ENCODE results near the gene ADAMTS18.

Gene ADAMTS18

GRCh38 chr16:77359065-77359502 lies 75.8 kb downstream of the ADAMTS18 start:
- TF ChIP-seq, protein P1, sequence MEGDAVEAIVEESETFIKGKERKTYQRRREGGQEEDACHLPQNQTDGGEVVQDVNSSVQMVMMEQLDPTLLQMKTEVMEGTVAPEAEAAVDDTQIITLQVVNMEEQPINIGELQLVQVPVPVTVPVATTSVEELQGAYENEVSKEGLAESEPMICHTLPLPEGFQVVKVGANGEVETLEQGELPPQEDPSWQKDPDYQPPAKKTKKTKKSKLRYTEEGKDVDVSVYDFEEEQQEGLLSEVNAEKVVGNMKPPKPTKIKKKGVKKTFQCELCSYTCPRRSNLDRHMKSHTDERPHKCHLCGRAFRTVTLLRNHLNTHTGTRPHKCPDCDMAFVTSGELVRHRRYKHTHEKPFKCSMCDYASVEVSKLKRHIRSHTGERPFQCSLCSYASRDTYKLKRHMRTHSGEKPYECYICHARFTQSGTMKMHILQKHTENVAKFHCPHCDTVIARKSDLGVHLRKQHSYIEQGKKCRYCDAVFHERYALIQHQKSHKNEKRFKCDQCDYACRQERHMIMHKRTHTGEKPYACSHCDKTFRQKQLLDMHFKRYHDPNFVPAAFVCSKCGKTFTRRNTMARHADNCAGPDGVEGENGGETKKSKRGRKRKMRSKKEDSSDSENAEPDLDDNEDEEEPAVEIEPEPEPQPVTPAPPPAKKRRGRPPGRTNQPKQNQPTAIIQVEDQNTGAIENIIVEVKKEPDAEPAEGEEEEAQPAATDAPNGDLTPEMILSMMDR (IDR thresholded peaks at IDR 0.05; ENCODE audit: low read depth, low read length): no peak
- no peak for TF ChIP-seq EZH2phosphoT487 (IDR thresholded peaks at IDR 0.05; ENCODE audit: low read depth)
- Histone ChIP-seq H3K27ac (ENCODE audit: low read length) (no peak overlapping the region), H3K9ac (ENCODE audit: low read length) (no peak overlapping the region), H3K27me3 (ENCODE audit: low read depth, low read length) (peaks cover 26% of the 10 kb centered on the region; the same call in 1 of the 2 replicates), H3K4me1 (ENCODE audit: low read length) (no peaks in the 10 kb centered on the region), H2AFZ (ENCODE audit: low read depth, low read length) (no peak overlapping the region), H3K79me2 (ENCODE audit: low read length) (no peaks in the 10 kb centered on the region), H3K36me3 (replicated peaks; ENCODE audit: low read depth, low read length) (no peaks in the 10 kb centered on the region), H3K9me3 (ENCODE audit: insufficient read depth, low read length) (no peaks in the 10 kb centered on the region), H3K4me3 (ENCODE audit: low read length) (no peak overlapping the region), H3K4me2 (ENCODE audit: low read length) (no peak overlapping the region), H4K20me1 (ENCODE audit: insufficient read depth, low read length) (no peaks in the 10 kb centered on the region)

- Histone ChIP-seq H3K4me2 (ENCODE audit: low read length) (no peak overlapping the region), H3K4me3 (ENCODE audit: low read length) (no peak overlapping the region), H3K4me1 (ENCODE audit: low read length) (no peaks in the 10 kb centered on the region), H3K36me3 (replicated peaks; ENCODE audit: low read depth, low read length) (no peaks in the 10 kb centered on the region), H4K20me1 (ENCODE audit: insufficient read depth, low read length) (no peaks in the 10 kb centered on the region), H3K27ac (ENCODE audit: low read length) (no peak overlapping the region), H3K9ac (ENCODE audit: low read length) (no peak overlapping the region), H3K9me3 (ENCODE audit: insufficient read depth, low read length) (no peaks in the 10 kb centered on the region), H3K79me2 (ENCODE audit: low read length) (no peaks in the 10 kb centered on the region), H2AFZ (ENCODE audit: low read depth, low read length) (no peak overlapping the region), H3K27me3 (ENCODE audit: low read depth, low read length) (peaks cover 40% of the 10 kb centered on the region)
- TF ChIP-seq EZH2phosphoT487 (IDR thresholded peaks at IDR 0.05; ENCODE audit: low read depth): no peak
- TF ChIP-seq, protein P1 (IDR thresholded peaks at IDR 0.05; ENCODE audit: low read depth, low read length): no peak
These were observed 81.1 kb downstream of the ADAMTS18 start for GRCh38 chr16:77353587-77354263.

- Histone ChIP-seq H2AFZ (ENCODE audit: low read depth, low read length) (no peak overlapping the region), H3K4me3 (ENCODE audit: low read length) (no peak overlapping the region), H4K20me1 (ENCODE audit: insufficient read depth, low read length) (no peaks in the 10 kb centered on the region), H3K27me3 (ENCODE audit: low read depth, low read length) (peaks cover 26% of the 10 kb centered on the region), H3K27ac (ENCODE audit: low read length) (no peak overlapping the region), H3K4me1 (ENCODE audit: low read length) (no peaks in the 10 kb centered on the region), H3K36me3 (replicated peaks; ENCODE audit: low read depth, low read length) (no peaks in the 10 kb centered on the region), H3K9me3 (ENCODE audit: insufficient read depth, low read length) (no peaks in the 10 kb centered on the region), H3K79me2 (ENCODE audit: low read length) (no peaks in the 10 kb centered on the region), H3K4me2 (ENCODE audit: low read length) (no peak overlapping the region), H3K9ac (ENCODE audit: low read length) (no peak overlapping the region)
- TF ChIP-seq, protein P1 (IDR thresholded peaks at IDR 0.05; ENCODE audit: low read depth, low read length): no peak
- no peak for TF ChIP-seq EZH2phosphoT487 (IDR thresholded peaks at IDR 0.05; ENCODE audit: low read depth)
These were observed 90.5 kb downstream of the ADAMTS18 start for GRCh38 chr16:77344341-77344740.

- no peak overlapping the region for H3K4me3 ChIP-seq (ENCODE audit: low read length)
- no peak overlapping the region for H3K27ac ChIP-seq (ENCODE audit: low read length)
- no peaks in the 10 kb centered on the region for H3K79me2 ChIP-seq (ENCODE audit: low read length)
- H3K4me2 ChIP-seq (ENCODE audit: low read length): no peak overlapping the region
- H4K20me1 ChIP-seq (ENCODE audit: insufficient read depth, low read length): no peaks in the 10 kb centered on the region
- H3K9me3 ChIP-seq (ENCODE audit: insufficient read depth, low read length): no peaks in the 10 kb centered on the region
- no peak overlapping the region for H2AFZ ChIP-seq (ENCODE audit: low read depth, low read length)
- H3K9ac ChIP-seq (ENCODE audit: low read length): no peak overlapping the region
- H3K36me3 ChIP-seq (replicated peaks; ENCODE audit: low read depth, low read length): no peaks in the 10 kb centered on the region
- H3K27me3 ChIP-seq (ENCODE audit: low read depth, low read length): 0 out of 2 replicates have a peak, but pooled peaks cover 2% of the 10 kb centered on the region
- no peak for TF ChIP-seq EZH2phosphoT487 (IDR thresholded peaks at IDR 0.05; ENCODE audit: low read depth)
- H3K4me1 ChIP-seq (ENCODE audit: low read length): no peaks in the 10 kb centered on the region
These were observed 98.2 kb downstream of the ADAMTS18 start for GRCh38 chr16:77336637-77337036.
